NCI-H1694 treated with DMSO at 0.1 percent for 48 hours (cell line): ENCODE results near the gene RPUSD2.

ENCODE experiments used
- DNase-seq: peaks from one replicate; lab custom pipeline; 2025; lab: John Stamatoyannopoulos, UW

RPUSD2 gene

GRCh38 chr15:40569129-40569953, at the start of gene RPUSD2:
TSS of gene RPUSD2 (plus strand) at chr15:40569299. CDS start at chr15:40569338, 39 bp downstream.
- DNase-seq = peak; percentile 78

- no peak for DNase-seq
Observed at GRCh38 chr15:40523611-40524010, 45.5 kb upstream of the RPUSD2 start.

- no peak for DNase-seq
Observed at GRCh38 chr15:40525855-40526254, 43.2 kb upstream of the RPUSD2 start.

GRCh38 chr15:40528801-40529200, 40.3 kb upstream of the RPUSD2 start:
- DNase-seq = no peak

- DNase-seq = no peak
Observed at GRCh38 chr15:40533763-40534364, 35.2 kb upstream of the RPUSD2 start.

- no peak for DNase-seq
Observed at GRCh38 chr15:40534371-40534770, 34.7 kb upstream of the RPUSD2 start.

GRCh38 chr15:40536501-40536900, 32.6 kb upstream of the RPUSD2 start:
- no peak for DNase-seq

GRCh38 chr15:40538976-40539375, 30.1 kb upstream of the RPUSD2 start:
- DNase-seq = no peak

- no peak for DNase-seq
Observed at GRCh38 chr15:40543082-40543481, 26.0 kb upstream of the RPUSD2 start.

GRCh38 chr15:40543631-40544294, 25.3 kb upstream of the RPUSD2 start:
- DNase-seq = no peak

- no peak for DNase-seq
Observed at GRCh38 chr15:40545457-40545856, 23.6 kb upstream of the RPUSD2 start.

GRCh38 chr15:40548610-40549009, 20.5 kb upstream of the RPUSD2 start:
- DNase-seq = no peak

GRCh38 chr15:40549894-40550293, 19.2 kb upstream of the RPUSD2 start:
- DNase-seq = peak; percentile 4

GRCh38 chr15:40550341-40551037, 18.6 kb upstream of the RPUSD2 start:
- no peak for DNase-seq

- DNase-seq = no peak
Observed at GRCh38 chr15:40554161-40554525, 15.0 kb upstream of the RPUSD2 start.

- DNase-seq = no peak
Observed at GRCh38 chr15:40555876-40556275, 13.2 kb upstream of the RPUSD2 start.

GRCh38 chr15:40558952-40559742, 10.0 kb upstream of the RPUSD2 start:
- DNase-seq = no peak

- DNase-seq = no peak
Observed at GRCh38 chr15:40562691-40563090, 6.4 kb upstream of the RPUSD2 start.

- DNase-seq = no peak
Observed at GRCh38 chr15:40563426-40563825, 5.7 kb upstream of the RPUSD2 start.

- DNase-seq = peak; percentile 96
Observed at GRCh38 chr15:40564591-40565332, 4.3 kb upstream of the RPUSD2 start, which contains the start of gene CCDC32. TSS of gene CCDC32 (minus strand) at chr15:40565042. CDS start at chr15:40563015, 2,027 bp downstream.
